ENCODE data around the gene TSPAN4.
A peak's percentile ranks its signal among the peaks of the same experiment; 100 is the strongest.

DNA sequence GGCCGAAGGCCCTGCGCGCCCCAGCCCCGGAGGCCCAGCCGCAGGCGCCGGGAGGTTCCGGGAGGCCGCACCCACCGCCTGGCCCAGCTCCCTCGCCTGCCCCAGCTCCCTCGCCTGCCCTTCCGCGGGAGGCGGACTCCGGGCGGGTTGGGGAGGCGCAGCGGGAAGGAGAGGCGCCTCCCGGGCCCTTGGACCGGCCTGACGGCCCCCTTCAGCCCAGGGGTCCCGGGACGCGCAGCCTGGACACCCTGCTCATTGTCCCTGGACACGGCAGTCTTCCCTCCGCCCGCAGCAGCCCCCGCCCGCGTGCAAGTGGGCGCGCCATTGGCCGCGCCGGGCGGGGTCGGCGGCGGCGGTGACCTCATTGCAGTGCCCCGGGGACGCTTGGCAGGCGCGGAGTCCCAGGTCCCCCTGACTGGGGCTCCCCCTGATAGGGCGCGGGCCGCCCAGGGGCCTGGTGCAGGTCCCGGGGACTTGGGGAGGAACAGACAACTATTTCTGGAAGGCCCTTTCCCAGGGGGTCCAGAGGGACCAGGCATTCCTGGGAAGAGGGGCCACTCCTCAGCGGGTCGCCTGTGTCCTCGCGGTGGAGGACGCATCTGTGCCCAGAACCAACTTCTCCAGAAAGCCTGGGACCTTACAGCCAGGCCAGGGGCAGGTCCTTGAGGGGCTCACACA lies 9.4 kb upstream of the TSPAN4 start:
- TF ChIP-seq CTCF (IDR thresholded peaks at IDR 0.05) (peak in 1 of 6 experiments; percentile 18), POLR2A (IDR thresholded peaks at IDR 0.05) (peak in 3 of 4 donors; percentile 25 to 78 (median 64)), POLR2AphosphoS5 (IDR thresholded peaks at IDR 0.05) (peak; percentile 5 to 56), EP300 (IDR thresholded peaks at IDR 0.05) (peak in 1 of 4 donors; percentile 47)
